GM12864 (cell line): ENCODE results near the gene ALDH5A1.

ENCODE experiments used
- DNase-seq: peaks from one replicate; pipeline ENCODE4 v3.0.0-alpha.2; 2011; ENCODE audit warnings: low read depth
- H3K4me3 ChIP-seq: 2 replicates; pipeline ENCODE4 v1.5.1; 2011; ENCODE audit warnings: mild to moderate bottlenecking, low read depth, low read length, control low read depth
- TF ChIP-seq, protein P1 (sequence below): IDR thresholded peaks from 2 replicates; pipeline ENCODE4 v1.5.1; 2011; ENCODE audit warnings: low read depth, mild to moderate bottlenecking, moderate library complexity, low read length, control low read depth, inconsistent platforms; ENCODE audit errors: missing control alignments

ALDH5A1 gene

DNA sequence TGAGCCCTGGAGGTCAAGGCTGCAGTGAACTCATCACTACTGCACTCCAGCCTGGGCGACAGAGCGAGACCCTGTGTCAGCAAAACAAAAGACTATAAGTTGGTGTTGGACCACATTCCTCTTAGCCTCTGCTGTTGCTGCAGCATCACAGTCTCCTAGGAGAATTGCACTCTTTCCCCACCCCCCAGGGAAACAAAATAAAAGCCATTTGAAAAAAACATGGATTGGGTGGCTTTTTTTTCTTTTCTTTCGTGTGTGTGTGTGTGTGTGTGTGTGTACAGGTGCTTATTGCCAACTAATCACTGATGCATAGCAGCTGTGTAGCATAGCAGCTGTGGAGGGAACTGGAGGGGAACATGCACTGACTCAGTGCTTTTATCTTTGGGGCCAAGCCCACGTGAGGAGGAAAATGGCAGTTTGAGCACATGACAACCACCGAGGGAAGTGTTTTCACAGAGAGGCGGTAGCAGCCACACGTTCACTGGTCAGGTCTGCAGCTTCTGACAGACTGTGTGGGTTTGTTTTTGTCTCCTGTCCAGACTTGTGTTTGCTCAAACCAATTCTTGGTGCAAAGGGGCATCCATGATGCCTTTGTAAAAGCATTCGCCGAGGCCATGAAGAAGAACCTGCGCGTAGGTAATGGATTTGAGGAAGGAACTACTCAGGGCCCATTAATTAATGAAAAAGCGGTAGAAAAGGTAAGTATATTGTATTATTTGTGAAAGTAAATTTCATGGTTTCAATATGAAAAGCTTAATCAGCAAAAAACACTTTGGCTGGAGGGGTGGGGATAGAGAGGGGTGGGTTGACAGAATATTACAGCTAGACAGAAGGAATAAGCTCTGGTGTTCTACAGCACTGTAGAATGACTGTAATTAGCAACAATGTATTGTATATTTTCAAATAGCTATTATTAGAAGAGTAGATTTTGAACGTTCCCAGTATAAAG, 27.7 kb downstream of the ALDH5A1 start:
- no peak overlapping the region for H3K4me3 ChIP-seq
- DNase-seq = peak; percentile 47
- TF ChIP-seq, protein P1, sequence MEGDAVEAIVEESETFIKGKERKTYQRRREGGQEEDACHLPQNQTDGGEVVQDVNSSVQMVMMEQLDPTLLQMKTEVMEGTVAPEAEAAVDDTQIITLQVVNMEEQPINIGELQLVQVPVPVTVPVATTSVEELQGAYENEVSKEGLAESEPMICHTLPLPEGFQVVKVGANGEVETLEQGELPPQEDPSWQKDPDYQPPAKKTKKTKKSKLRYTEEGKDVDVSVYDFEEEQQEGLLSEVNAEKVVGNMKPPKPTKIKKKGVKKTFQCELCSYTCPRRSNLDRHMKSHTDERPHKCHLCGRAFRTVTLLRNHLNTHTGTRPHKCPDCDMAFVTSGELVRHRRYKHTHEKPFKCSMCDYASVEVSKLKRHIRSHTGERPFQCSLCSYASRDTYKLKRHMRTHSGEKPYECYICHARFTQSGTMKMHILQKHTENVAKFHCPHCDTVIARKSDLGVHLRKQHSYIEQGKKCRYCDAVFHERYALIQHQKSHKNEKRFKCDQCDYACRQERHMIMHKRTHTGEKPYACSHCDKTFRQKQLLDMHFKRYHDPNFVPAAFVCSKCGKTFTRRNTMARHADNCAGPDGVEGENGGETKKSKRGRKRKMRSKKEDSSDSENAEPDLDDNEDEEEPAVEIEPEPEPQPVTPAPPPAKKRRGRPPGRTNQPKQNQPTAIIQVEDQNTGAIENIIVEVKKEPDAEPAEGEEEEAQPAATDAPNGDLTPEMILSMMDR = no peak

DNA sequence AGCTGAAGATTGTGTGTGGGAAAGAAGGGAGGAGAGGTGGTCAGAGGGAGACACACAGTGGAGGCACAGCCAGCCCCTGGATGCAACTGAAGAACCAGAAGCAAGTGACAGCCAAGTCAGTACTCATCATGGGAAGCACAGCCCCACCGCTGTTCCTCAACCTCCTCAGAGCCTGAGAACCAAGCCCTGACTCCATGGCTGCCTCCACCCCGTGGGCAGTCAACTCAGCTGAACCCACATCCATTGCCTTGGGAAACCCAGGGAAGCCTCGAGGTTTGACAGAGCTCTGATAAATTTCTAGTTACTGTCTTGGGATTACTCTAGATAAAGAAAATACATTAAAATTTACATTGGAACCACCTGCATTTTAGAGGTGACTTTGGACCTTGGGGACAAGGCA, 29.6 kb downstream of the ALDH5A1 start:
- H3K4me3 ChIP-seq = no peak overlapping the region
- TF ChIP-seq, protein P1 = no peak

DNA sequence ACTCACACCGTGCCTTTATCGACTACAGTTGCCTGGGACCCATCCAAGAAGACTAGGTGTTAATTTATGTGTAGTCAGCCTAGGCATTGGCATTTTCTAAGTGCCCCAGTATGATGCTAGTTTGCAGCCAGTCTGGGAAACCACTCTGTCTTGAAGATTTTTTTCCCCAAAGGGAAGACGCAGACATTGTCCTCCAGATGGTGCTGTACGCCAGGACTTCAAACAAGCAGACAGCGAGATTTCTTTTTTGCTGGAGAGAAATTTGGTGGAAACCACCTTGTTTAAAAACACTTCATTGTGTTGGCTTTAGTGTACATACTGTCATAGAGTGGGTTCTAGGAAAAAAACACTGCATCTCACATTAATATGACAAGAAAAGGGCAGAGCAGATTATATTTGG, 30.0 kb downstream of the ALDH5A1 start:
- peak; percentile 41 for DNase-seq

More for the DNA sequence above, 29.6 kb downstream of the ALDH5A1 start:
- DNase-seq = no peak

DNA sequence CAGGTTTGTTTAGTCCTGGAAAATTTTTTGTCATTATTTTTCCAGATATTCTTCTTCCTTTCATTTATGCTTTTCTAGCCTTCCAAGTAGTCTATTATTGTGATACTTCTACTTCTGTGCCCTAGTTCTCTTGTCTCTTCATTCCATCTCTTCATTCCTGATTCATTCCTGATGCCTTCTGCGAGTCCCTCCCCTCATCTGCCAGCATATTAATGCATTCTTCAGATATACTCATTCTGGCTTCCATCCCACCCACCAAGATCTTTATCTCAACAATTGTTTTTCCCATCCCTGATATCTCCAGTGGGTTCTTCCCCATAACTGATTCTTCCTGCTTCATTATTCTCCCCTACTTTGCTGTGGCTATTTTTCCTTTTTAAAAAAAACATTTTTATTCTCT, 35.2 kb downstream of the ALDH5A1 start:
- no peak for DNase-seq
- TF ChIP-seq, protein P1 = no peak
- H3K4me3 ChIP-seq = no peak overlapping the region

More for the DNA sequence above, 30.0 kb downstream of the ALDH5A1 start:
- no peak overlapping the region for H3K4me3 ChIP-seq
- TF ChIP-seq, protein P1 = peak; percentile 64

DNA sequence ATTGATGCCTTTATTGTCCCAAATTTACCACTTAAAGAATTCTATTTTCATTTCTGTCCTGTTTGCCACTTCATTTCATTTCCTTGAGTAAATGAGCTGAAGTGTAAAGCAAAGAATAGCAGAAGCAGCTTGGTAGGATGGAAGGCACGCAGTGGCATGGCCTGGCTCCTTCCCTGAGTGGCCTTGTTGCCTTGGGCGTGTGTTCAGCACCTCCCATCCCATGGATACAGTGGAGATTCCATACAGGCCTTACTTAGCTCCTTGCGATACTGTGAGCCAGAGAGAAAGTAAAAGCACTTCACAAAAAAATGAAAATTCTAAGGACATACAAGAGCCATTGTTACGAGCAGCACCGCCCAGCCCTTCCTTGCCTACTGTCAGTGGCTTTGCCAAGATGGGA, 39.6 kb downstream of the ALDH5A1 start:
- no peak overlapping the region for H3K4me3 ChIP-seq
- TF ChIP-seq, protein P1 = no peak
- no peak for DNase-seq

DNA sequence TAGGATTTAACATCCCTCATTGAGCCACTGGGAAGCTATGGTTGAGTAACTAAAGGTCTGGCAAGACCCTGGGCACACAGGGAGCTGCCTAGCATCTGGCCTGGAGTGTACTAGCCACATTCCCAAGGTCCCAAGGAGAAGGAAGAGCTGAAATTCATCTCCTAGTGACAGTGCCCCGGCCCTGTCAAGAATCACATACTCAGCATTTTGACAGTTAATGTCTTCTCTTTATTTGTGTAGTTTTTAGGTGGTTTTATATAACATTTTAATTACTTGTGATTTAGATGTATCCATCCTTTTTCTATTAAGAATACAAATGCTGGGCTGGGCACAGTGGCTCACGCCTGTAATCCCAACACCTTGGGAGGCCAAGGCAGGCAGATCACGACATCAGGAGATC, 40.4 kb downstream of the ALDH5A1 start:
- TF ChIP-seq, protein P1 = no peak
- H3K4me3 ChIP-seq = no peak overlapping the region
- DNase-seq = no peak

DNA sequence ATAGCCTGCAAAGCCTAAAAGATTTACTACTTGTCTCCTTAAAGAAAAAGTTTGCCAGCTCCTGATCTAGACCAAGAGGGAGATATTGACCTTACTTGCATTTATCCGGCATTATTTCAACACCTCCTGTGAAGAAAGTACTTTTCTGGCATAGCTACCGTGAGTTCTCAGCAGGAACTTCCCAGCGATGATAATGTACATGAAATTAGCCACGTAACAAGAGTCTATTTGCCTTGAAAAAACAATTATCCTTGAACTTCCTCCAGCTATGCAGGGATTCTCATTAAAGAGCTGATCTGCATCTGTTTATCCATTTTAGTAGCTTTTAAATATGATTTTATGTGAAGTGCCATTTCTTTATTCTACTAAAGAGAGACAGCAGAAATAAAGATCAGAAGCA, 41.7 kb downstream of the ALDH5A1 start:
- no peak overlapping the region for H3K4me3 ChIP-seq
- DNase-seq = no peak
- TF ChIP-seq, protein P1 = no peak
